Chondrocyte (in vitro differentiated cells): ENCODE measurements around the gene SLC9B2. TPM values are rescaled to one million over a fixed set of nuclear protein-coding genes. Genes with fewer than 3 reads are reported as not detected.

ENCODE experiments used
- DNase-seq: peaks from one replicate; pipeline ENCODE4 v3.0.0; 2021; ENCODE audit warnings: mixed read lengths, low spot score
- H3K27ac Mint-ChIP-seq: one replicate; pipeline ENCODE4 v1.8.0; 2021; ENCODE audit warnings: mild to moderate bottlenecking, moderate library complexity, mixed read lengths; ENCODE audit not compliant: unreplicated experiment
- H3K27me3 Mint-ChIP-seq: 2 replicates; pipeline ENCODE4 v1.8.0; 2021; ENCODE audit warnings: low read depth, mixed read lengths
- H3K36me3 Mint-ChIP-seq: 2 replicates; pipeline ENCODE4 v1.8.0; 2021; ENCODE audit warnings: low read depth, mixed read lengths
- H3K4me1 Mint-ChIP-seq: 2 replicates; pipeline ENCODE4 v1.8.0; 2021; ENCODE audit warnings: low read depth, mild to moderate bottlenecking, mixed read lengths
- H3K4me3 Mint-ChIP-seq: one replicate; pipeline ENCODE4 v1.8.0; 2021; ENCODE audit warnings: mild to moderate bottlenecking, moderate library complexity, mixed read lengths; ENCODE audit not compliant: unreplicated experiment
- H3K9me3 Mint-ChIP-seq: 2 replicates; pipeline ENCODE4 v1.8.0; 2021; ENCODE audit warnings: low read depth, mixed read lengths
- CTCF ChIP-seq: fragments of 200-600 bp; sonication (generic); IDR thresholded peaks from 2 replicates; pipeline ENCODE4 v1.5.0; 2021; ENCODE audit warnings: antibody characterized with exemption, mild to moderate bottlenecking, moderate library complexity
- long read RNA-seq: library from polyadenylated mRNA; stranded (forward); transcript quantifications from one replicate; pipeline ENCODE4 v2.0.0, GENCODE V29; 2021
- total RNA-seq: library from RNA; stranded (reverse); gene quantifications from 3 replicates; pipeline ENCODE4 v1.2.1, GENCODE V29; 2021

SLC9B2 gene, protein sequence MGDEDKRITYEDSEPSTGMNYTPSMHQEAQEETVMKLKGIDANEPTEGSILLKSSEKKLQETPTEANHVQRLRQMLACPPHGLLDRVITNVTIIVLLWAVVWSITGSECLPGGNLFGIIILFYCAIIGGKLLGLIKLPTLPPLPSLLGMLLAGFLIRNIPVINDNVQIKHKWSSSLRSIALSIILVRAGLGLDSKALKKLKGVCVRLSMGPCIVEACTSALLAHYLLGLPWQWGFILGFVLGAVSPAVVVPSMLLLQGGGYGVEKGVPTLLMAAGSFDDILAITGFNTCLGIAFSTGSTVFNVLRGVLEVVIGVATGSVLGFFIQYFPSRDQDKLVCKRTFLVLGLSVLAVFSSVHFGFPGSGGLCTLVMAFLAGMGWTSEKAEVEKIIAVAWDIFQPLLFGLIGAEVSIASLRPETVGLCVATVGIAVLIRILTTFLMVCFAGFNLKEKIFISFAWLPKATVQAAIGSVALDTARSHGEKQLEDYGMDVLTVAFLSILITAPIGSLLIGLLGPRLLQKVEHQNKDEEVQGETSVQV
- 18.7 to 21.7 TPM (median 20.3 TPM) in 3 replicates for total RNA-seq
- long read RNA-seq, transcript SLC9B2-202 (12 exons, 3,126 nt), result major isoform, 10 of 38 reads
- long read RNA-seq, transcript SLC9B2-201 (13 exons, 2,300 nt), result minor isoform, 6 of 38 reads
- long read RNA-seq, partial matches to known transcripts, result 5 of 38 reads
- long read RNA-seq, other reads (novel, unspliced or antisense), result 14 of 38 reads

- H3K4me1 Mint-ChIP-seq, result peaks cover 31% of the 10 kb centered on the region
Measured at GRCh38 chr4:103076747-103077347, at the start of gene SLC9B2. SLC9B2 (minus strand) TSS chr4:103076761; CDS start chr4:103067550, 9,211 bp downstream.

GRCh38 chr4:103126126-103126525 is 49.6 kb upstream of the SLC9B2 start:
- DNase-seq, result no peak
- Mint-ChIP-seq H3K9me3 (peaks cover 33% of the 10 kb centered on the region), H3K4me3 (no peak overlapping the region), H3K36me3 (peaks cover 26% of the 10 kb centered on the region), H3K27ac (no peak overlapping the region), H3K4me1 (no peaks in the 10 kb centered on the region), H3K27me3 (no peaks in the 10 kb centered on the region)
- no peak for TF ChIP-seq CTCF

More at GRCh38 chr4:103076747-103077347, at the start of gene SLC9B2:
- Mint-ChIP-seq H3K36me3 (peaks cover 4% of the 10 kb centered on the region), H3K27me3 (no peaks in the 10 kb centered on the region), H3K27ac (peak within 1 kb of the TSS; percentile 98), H3K4me3 (peak within 1 kb of the TSS; percentile 98), H3K9me3 (no peaks in the 10 kb centered on the region)
- no peak for TF ChIP-seq CTCF
- DNase-seq, result no peak

- no peak for TF ChIP-seq CTCF
- no peaks in the 10 kb centered on the region for H3K4me1 Mint-ChIP-seq
- H3K27me3 Mint-ChIP-seq, result no peaks in the 10 kb centered on the region
- H3K4me3 Mint-ChIP-seq, result no peak overlapping the region
- no peak overlapping the region for H3K27ac Mint-ChIP-seq
- H3K36me3 Mint-ChIP-seq, result peaks cover 8% of the 10 kb centered on the region
- DNase-seq, result no peak
- H3K9me3 Mint-ChIP-seq, result peaks cover 9% of the 10 kb centered on the region
Measured at GRCh38 chr4:103123114-103123513, 46.6 kb upstream of the SLC9B2 start.

DNA sequence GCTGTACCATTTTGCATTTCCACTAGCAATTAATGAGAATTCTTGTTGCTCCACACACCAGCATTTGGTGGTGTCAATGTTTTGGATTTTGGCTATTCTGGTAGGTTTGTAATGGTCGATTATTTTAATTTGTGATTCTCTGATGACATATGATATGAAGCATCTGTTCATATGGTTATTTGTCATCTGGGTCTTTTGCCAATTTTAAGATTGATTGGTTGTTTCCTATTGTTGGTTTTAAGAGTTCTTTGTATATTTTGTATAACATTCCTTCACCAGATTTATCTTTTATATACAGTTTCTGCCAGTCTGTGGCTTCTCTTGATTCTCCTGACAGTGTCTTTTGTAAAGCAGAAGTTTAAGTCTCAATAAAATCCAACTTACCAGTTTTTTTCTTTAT is 41.6 kb upstream of the SLC9B2 start:
- DNase-seq, result no peak
- H3K4me3 Mint-ChIP-seq, result no peak overlapping the region
- no peaks in the 10 kb centered on the region for H3K4me1 Mint-ChIP-seq
- no peak for TF ChIP-seq CTCF
- no peak overlapping the region for H3K27ac Mint-ChIP-seq
- no peaks in the 10 kb centered on the region for H3K36me3 Mint-ChIP-seq
- no peaks in the 10 kb centered on the region for H3K9me3 Mint-ChIP-seq
- no peaks in the 10 kb centered on the region for H3K27me3 Mint-ChIP-seq

- TF ChIP-seq CTCF, result no peak
- Mint-ChIP-seq H3K9me3 (no peaks in the 10 kb centered on the region), H3K4me3 (no peak overlapping the region), H3K27me3 (no peaks in the 10 kb centered on the region), H3K27ac (no peak overlapping the region), H3K4me1 (no peaks in the 10 kb centered on the region), H3K36me3 (peaks cover 2% of the 10 kb centered on the region)
- no peak for DNase-seq
Measured at GRCh38 chr4:103111598-103111997, 35.0 kb upstream of the SLC9B2 start.
